Activated CD8-positive, alpha-beta memory T cell treated with anti-CD3 and anti-CD28 coated beads for 1 hour (primary cell): ENCODE results near the gene GP5.

ENCODE experiments used
- DNase-seq, 2 donors: peaks; one replicate each; pipeline ENCODE4 v3.0.0-alpha.2; 2020; ENCODE audit warnings: low read depth in 1 of 2; ENCODE audit errors: extremely low read depth in 1 of 2

Gene GP5

GRCh38 chr3:194351952-194352536 is 47.0 kb downstream of the GP5 start:
- no peak for DNase-seq

DNA sequence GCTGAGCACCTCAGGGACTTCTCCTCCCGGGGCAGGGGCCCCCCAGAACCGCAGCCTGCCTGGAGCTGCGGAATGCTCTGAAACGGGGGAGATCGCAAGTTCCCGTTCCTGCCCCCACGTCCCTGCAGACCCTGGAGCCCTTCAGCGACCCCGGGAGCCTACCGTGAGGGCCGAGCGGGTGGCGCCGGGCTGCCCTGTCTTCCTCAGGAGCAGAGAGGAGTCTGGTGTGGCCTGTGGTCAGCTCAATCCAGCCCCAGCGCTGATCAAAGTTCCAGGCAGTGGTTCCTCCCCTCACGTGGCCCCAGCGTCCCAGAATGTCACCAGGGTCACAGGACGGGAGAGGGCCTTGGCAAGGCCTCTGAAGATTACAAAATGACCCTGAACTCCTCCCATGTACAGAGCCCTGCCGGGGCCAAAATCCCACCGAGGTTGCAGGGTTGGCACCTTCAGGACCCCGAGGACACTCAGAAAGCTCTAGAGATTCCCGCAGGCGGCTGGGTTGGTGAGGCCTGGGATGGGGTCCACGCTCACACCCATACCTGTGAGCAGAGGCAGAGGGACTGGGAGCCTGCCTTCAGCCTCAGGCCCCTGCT is 47.9 kb downstream of the GP5 start, which contains the start of gene CPN2:
CPN2 (minus strand) TSS at position 249 of the 593 bp plus-strand sequence. CDS start 8,626 bp downstream, outside the sequence.
- no peak for DNase-seq

DNA sequence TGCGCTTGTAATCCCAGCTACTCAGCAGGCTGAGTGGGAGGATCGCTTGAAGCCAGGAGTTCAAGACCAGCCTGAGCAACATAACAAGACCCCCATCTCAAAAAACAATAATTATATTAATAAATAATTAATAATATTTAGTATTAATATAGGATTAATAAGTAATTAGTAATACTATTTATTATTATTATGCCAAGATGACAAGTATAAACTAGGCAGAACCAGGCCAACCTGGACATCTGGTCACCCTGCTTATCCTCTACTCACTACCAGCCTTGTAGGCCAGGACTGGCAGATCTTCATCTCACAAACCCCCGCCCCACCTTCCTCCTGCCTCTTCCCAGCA is 48.4 kb downstream of the GP5 start:
- no peak for DNase-seq

- no peak for DNase-seq
These were observed 50.7 kb downstream of the GP5 start for GRCh38 chr3:194348354-194348753.

DNA sequence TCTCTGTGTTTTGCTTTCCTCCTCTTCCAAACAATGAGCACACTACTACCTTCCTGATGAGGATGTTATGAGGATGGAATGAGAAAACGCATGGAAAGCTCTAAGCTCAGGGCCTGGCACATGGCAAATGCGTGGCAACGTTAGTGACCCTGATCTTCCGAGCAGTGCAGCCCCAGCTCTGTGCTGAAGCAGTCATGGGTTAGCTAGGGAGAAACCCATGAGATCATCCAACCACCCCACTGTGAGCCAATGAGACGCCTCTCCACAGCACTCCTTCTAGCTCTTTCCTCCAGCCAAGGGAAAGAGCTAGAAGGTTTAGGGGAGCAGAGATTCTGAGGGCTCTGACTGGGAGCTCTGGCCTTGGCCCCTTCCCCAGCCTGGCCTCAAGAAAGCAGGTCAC is 52.4 kb downstream of the GP5 start:
- DNase-seq, result no peak

- DNase-seq, result no peak
These were observed 53.0 kb downstream of the GP5 start for GRCh38 chr3:194346035-194346434.
